GM21717 (cell line): ENCODE measurements around the gene ZW10.
"Not testable (repeated sequence)": the region's sequence is repeated elsewhere in the genome, so short reads cannot be mapped to it uniquely, and the experiment has no call there.

Source experiments
- ATAC-seq: cut with Tn5 transposase; IDR thresholded peaks from one replicate; pipeline ENCODE4 v1.9.1; 2021; ENCODE audit warnings: mild to moderate bottlenecking, moderate library complexity; ENCODE audit not compliant: unreplicated experiment

The ZW10 gene

DNA sequence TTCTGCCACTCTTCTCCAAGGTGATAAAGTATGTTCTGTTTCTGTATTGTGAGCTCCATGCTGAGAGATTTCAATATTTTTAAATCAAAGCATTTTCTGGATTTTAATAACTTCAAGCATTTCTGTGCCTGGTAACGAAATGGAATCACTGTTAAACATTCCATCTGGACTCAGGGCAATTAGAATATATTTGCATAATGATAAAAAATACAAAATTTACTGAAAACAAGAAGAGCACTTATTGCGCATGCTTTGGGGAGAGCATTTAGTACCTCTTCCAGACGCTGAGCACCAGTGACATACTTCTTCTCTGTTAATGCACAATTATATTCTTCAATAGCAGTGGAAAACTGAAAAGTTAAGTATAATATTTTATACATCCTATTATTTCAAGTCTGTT, 13.3 kb downstream of the ZW10 start:
- ATAC-seq, result no peak

DNA sequence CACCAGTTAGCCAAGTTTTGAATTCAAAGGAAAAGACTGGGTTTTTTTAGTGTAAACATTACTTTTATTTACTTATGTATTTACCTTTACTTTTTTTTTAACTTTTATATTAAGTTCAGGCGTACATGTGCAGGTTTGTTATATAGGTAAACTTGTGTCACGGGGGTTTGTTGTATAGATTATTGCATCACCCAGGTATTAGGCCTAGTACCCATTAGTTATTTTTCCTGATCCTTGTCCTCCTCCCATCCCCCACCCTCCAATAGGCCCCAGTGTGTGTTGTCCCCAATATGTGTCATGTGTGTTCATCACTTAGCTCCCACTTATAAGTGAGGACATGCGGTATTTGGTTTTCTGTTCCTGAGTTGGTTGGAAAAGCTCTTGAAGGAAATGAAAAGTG, 20.6 kb downstream of the ZW10 start:
- no peak for ATAC-seq

DNA sequence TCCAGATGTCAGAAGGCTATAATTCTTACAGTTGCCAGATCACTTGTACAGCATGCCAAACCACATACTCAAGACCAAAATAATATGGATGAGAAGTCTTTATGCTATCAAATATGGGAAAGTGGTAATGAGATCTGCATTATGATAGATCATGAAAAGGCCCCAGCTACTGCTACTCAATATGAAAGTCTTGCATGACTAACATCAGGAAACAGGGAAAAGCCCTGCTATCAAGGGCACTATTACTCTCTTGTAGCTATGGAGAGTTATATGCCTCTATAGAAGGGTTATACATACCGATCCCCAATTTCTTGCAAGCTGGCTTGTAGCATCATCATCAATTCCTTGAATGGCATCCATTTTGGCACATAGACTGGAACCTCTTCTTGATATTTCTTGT, 37.2 kb downstream of the ZW10 start:
- ATAC-seq, result no peak

DNA sequence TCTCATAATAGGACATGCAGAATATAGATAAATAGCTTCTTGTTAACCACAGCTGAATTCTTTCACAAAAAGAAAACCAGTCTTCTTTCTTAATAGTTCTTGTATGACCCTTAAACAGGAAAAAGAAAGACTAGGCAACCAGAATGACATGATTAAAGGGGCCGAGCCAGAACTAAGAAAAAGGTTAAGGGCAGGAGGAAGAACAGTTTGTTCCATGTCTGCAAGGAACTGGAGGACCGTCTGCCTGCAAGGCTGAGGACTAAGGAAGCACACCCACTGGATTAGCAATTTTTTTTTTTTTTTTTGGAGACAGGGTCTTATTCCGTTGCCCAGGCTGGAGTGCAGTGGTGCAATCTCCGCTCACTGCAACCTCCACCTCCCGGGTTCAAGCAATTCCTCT, 41.4 kb downstream of the ZW10 start:
- ATAC-seq, result no peak

DNA sequence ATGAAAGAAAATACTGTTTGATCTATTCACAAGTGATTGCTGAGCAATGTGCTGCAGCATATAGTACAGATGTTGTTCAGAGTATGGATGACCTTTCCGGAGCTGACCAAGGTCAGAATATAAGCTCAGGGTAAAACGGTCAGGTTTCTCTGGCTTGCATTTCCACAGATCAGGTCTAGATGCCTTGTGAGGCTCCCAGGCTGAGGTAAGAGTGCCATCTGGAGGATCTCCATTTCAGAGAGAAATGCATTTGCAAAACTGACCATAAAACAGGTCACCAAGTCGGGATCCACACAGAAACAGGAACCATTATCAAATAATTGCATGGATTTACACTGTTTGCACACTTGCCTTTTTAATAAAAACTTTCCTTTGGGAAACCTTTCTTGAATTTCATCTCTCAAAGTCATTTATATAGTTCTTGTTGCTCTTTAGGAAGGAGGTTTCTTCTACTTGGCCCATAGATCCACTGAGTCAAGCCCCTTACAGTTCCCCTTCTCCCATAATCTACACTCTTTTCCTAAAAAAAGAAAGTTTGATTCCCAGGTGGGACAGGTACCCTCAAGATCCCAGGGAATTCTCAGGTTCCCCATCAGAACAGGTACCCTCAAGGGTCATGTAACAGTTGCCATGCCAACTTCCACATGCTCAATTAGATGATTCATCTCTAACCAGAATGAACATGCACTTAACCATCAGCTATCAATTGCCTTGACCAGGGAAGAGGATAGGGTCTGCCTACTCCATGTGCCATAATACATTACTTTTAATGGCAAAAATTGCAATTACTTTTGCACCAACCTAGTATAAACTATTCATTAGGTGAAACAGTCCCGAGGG, 42.4 kb downstream of the ZW10 start:
- no peak for ATAC-seq

DNA sequence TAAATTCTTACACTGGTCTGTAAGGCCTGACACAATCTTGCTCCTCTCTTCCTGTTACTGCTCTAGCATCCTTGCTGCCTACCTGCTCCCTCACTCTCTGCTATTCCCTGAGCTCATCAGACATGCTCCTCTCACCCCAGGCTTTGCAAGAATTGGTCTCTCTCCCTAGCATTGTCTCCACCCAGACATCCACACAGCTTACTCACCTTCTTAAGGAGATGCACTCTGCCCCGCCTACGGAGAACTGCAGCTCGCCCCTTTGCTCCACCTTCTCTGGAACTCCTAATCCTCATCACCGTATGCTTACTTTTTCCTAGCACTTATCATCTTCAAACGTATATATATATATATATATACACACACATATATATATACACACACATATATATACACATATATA, 44.0 kb downstream of the ZW10 start:
- no peak for ATAC-seq

DNA sequence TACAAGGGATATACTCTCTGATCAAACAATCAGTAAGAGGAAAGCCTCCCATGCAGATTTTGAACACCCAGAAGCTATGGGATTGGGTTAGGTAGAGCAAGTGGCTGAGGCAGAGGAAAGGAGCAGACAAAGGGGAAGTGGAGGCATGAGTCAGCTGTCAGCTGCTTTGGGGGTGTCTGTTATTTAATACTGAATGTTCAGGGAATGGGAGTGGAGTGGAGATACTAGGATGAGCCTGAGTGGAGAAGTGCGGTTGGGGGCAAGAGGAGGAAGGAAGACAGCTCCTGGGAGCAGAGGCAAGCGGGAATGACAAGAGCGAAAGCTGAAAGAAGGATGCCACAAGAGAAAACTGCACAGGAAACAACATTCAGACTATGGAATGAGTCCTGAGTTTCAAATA, 44.7 kb downstream of the ZW10 start:
- no peak for ATAC-seq

DNA sequence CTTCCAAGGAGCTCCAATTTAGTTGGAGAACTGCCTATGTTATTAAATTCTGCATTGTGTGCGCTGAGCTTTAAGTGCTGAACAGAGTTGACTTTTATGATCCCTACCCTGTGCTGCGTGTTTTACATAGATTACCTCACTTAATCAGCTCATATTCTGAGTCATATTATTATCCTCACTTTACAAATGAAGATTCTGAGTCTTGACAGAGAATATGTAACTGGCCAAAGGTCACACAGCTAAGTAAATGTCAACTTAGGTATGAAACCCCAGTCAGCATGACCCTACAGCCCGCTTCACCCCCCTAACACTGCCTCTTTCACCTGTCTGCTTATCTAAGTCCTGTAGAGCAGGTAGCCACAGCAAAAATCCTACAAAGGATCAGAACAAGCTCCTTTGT, 47.6 kb downstream of the ZW10 start:
- no peak for ATAC-seq

DNA sequence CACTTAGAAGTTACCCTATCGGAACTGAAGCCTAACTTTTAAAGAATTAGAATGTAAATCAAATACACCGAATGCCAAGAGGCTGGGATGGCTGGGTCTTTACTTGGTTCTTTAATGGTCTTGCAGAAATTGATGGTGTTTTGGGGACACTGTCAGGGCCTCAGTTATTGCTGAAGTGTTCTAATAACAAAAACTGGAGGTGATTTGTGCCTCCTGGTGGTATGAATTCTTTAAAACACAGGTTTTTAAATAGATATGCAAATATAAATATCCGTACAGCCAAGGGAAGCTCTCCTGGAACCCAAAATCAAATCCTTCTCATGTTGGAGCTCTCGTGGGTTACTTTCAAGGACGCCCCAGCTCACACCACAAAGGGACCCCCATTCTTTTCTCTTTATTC, 48.1 kb downstream of the ZW10 start:
- ATAC-seq, result no peak

DNA sequence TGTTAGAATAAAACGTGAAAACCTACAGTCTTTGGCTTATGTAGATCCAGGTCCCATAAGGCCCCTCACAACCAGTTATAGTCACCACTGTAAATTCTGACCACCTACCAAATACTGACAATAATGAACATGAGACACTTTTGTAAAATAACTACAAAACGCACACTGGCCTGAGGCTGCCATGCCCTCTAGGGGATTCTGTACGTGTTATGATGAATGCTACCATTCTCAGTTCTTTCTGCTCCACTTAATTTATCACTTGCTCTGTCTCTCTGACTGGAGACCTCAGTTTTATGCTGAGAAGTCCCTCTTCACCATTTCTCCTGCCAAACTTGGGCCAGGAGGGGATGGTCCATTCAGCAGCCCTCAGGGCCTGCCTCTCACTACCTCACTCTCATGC, 48.7 kb downstream of the ZW10 start:
- no peak for ATAC-seq

DNA sequence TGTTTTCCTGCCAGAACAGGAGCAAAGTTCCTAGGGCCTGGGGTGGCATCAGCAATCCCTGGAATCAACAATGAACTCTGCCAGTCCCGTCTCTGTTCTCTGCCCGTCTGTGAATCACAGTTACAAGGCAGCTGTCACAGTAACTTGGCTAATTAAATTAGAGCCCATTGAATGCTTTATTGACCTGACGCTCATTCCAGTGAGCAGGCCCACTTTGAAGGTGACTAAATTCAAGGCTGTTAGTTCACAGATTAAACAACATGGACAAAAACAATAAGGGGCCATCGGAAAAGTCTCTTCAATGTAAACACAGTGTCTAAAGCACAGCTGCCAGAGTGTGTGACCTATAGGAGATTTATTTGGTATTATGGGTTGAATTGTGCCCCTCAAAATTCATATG, 49.7 kb downstream of the ZW10 start:
- no peak for ATAC-seq

DNA sequence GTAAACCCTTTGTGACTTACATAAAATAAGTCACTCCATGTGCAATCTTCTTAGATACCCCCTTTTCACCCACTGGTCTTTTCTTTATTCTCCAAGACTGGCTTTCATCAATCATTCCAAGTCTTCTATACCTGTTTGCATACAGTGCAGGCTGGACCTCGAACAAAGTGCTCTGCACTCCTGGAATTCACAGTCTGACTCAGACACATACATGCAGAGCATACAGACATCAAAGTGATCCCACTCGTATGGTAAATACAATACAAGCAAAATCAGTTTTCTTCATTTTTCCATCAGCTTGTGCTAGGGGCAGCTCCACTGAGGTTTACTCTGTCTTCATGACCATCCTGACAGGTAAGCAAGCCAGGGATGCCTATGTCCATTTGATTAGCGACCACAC, 50.6 kb downstream of the ZW10 start:
- no peak for ATAC-seq

DNA sequence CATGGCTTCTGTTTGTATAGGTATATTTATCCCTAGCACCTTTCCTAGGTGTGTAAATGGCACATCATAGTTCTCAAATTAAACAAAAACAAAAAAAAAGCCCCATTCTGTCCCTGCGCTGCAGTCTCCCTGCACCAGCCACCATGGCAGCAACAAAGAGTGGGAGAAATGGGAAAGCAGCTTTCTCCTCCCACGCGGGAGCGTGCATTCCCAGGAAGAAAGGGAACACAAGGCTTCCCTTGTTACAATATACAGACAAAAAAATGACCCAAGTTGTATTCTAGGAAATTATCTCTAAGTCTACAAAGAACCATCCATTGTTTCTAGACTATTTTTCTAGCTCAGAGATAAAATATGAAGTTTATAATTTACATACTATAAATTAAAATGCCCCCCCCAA, 51.3 kb downstream of the ZW10 start:
- no peak for ATAC-seq

DNA sequence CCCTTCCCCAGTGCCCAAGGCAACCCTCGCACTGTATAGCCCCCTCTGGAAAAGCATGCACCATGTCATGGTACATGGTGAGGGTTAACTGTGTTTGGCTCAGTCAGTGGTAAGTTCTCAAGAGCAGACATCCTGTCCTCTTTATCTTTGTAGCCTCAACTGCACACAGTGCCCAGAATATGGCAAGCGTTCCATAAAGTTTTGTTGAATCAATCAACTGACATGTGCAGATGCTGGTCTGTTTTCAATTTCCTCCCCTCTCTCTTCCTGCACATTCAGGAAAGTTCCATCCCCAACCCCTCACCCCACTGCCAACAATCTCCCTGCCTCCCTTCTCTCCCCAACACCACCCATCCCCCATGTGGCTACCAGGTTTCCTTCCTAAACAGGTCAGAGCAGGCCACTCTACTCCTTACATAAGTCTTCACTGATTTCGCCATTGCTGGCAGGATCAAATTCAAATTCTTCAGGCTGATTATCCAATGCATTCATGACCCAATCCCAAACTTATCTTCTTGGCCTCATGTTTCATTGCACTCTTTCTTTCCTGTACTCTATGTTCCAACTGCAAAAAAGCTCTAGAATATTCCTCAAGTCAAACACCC, 51.9 kb downstream of the ZW10 start:
- no peak for ATAC-seq

DNA sequence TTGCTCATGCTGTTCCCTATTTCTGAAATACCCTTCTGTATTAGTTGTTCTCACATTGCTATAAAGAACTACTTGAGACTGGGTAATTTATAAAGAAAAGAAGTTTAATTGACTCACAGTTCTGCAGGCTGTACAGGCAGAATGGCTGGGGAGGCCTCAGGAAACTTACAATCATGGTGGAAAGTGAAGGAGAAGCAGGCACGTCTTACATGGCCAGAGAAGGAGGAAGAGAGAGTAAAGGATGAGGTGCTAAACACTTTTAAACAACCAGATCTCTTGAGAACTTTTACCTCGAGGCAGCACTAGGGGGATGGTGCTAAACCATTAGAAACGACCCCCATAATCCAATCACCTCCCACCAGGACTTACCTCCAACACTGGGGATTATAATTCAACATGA, 53.0 kb downstream of the ZW10 start:
- ATAC-seq, result not testable (repeated sequence)

DNA sequence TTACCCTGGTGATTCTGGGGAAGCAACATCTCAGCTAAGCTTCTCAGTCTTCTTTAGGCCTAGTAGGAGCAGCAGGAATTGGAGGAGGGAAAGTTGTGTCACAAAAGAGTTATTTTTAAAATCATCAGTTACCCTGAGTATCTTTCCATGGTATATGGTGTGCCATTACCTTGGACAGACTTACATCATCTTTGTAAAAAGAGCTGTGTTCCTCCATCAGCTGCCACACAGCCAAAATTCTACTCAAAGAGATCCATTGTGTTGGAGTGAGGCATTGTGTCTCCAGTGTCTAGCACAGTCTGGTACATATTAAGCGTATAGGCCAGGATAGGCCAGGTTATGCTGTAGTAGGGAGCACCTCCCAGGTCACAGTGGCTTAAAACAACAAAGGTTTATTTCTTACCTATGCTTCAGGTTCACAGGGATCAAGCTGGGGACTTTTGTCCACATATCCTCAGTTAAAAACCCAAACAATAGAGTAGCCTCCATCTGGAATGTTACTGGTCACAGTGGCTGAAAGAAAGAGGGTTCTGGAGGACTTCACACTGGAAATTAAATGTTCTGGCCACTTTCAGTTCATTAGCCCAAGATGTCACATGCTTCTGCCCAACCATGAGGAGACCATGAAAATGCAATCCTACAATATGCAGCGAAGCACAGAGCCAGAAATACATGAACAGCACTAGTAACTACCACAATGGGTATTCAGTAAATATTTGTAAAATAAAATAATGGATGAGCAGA, 57.4 kb downstream of the ZW10 start:
- ATAC-seq, result no peak

DNA sequence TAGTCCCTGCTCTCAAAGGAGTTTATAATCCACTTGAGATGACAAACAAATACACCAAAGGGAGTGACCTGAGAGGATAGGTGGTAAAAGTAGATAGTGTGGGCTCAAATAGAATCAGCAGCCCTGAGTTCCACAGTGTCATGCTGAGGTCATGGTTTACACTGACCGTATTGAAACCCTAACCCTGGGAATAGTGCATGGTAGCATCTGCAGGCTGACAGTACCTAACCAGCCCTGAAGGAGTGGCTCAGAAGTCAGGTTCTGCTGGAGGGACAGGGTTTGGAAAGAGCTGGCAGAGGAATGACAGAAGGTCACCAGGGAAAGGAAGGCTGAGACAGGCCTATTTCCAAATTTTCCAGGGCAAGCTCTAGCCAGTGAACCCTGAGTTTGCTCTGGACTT, 58.2 kb downstream of the ZW10 start:
- ATAC-seq, result no peak

DNA sequence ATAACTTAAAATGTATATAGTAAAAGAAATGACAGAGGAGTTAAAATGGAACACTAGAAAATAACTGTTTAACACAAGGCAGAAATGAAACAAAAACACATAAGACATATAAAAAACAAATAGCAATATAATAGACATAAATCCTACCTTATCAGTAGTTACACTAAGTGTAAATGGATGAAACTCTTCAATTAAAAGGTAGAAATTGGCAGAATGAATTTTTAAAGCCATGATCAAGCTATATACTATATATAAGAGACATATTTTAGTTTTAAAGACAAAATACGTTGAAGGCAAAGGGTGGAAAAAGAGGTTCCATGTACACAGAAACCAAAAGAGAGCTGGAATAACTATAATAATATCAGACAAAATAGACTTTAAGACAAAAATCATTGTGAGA, 62.5 kb downstream of the ZW10 start:
- no peak for ATAC-seq

DNA sequence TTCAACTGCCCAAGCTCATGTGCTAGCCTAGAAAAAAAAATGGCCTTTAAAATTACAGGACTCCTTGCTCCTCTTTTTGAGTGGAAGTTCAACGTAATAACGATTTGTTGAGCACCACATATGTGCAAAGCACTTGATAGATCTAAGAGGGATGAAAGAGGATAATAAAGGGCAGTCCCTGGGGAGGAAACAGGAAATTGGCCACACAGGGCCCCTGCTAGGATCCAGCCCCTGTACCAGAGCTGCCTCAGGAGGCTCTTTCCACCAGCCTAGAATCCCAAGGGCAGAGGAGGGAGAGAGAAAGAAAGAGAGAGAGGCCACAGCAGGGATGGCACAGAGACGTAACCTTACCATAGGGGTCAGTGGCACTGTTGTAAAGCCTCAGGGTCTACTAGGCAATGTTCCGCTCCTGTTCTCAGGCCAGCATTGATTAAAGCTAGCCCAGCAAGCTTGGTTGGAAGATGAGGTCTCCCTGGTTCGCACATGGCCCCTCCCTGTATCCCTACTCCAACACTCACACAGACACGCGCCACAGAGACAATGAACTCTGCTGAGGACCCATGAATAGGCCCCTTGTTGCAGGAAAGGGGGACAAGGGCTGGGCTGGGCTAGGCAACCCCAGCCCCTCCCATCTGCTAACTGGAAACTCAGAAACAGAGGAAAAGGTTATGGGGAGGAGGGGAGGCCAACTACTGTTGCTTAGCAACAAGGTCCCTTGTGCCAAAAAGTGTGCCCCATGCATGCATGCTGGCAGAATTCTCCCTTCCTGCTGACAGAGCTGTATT, 67.4 kb downstream of the ZW10 start, which contains the start of gene TMPRSS5:
Gene TMPRSS5 (minus strand): TSS at position 438 of the 785 bp plus-strand sequence. CDS start 84 bp downstream, at position 354.
- ATAC-seq, result no peak

DNA sequence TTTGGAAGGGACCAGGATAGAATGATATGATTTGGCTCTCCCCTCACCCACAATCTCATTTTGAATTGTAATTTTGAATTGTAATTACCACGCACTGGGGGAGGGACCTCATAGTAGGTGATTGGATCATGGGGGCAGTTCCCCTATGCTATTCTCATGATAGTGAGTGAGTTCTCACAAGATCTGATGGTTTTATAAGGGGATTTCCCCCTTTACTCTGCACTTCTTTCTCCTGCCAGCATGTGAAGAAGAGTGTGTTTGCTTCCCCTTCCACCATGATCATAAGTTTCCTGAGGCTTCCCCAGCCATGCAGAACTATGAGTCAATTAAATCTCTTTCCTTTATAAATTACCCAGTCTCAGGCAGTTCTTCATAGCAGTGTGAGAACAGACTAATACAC, 69.9 kb downstream of the ZW10 start:
- not testable (repeated sequence) for ATAC-seq

DNA sequence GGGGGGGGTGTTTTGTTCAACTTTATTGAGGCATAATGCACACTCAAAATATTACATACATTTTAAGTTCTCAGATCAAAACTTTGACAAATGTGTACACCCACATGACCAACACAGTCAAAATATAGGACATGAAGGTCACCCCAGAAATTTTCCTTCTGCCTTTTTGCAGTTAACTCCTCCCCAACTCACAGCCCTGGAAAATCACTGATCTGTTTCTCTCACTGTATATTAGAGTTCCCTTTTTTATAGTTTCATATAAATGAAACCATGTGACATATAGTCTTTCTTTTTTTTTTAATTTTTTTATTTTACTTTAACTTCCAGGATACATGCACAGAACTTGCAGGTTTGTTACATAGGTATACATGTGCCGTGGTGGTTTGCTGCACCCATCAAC, 72.0 kb downstream of the ZW10 start:
- no peak for ATAC-seq
